ENCODE data around the gene SDK1.

- TF ChIP-seq CTCF (IDR thresholded peaks at IDR 0.05 in 4 of 5, conservative IDR thresholded peaks at IDR 0.05 in 1 of 5) (no peak), POLR2A (IDR thresholded peaks at IDR 0.05) (no peak)
These were observed 765.2 kb downstream of the SDK1 start for GRCh38 chr7:4066206-4066605.
